ENCODE data around the gene COL5A1.

The COL5A1 gene

GRCh38 chr9:134775081-134775951, 133.7 kb downstream of the COL5A1 start:
- Histone ChIP-seq H3K9ac (ENCODE audit: low read length) (no peak overlapping the region), H3K4me3 (ENCODE audit: low read depth, low read length, poor library complexity, severe bottlenecking) (no peak overlapping the region), H3K79me2 (ENCODE audit: insufficient read depth, low read length) (no peaks in the 10 kb centered on the region)

GRCh38 chr9:134776080-134776796, 134.6 kb downstream of the COL5A1 start:
- H3K9ac ChIP-seq (ENCODE audit: low read length) = no peak overlapping the region
- no peaks in the 10 kb centered on the region for H4K20me1 ChIP-seq (ENCODE audit: insufficient read depth, low read length)
- no peak overlapping the region for H3K4me2 ChIP-seq (ENCODE audit: low read length)
- TF ChIP-seq EZH2 (IDR thresholded peaks at IDR 0.05; ENCODE audit: borderline replicate concordance, low read length) (no peak), CTCF (IDR thresholded peaks at IDR 0.05; ENCODE audit: low read length) (no peak)
- H3K4me3 ChIP-seq (ENCODE audit: low read depth, low read length, poor library complexity, severe bottlenecking) = no peak overlapping the region
- H3K27ac ChIP-seq (ENCODE audit: low read depth, low read length, poor library complexity, severe bottlenecking) = no peak overlapping the region
- no peaks in the 10 kb centered on the region; the same call in 1 of the 2 replicates for H3K27me3 ChIP-seq (ENCODE audit: insufficient read depth, low read length)
- H2AFZ ChIP-seq (ENCODE audit: low read length) = no peak overlapping the region
- H3F3A ChIP-seq (ENCODE audit: insufficient read depth, low read length) = no peaks in the 10 kb centered on the region
- H3K79me2 ChIP-seq (ENCODE audit: insufficient read depth, low read length) = no peaks in the 10 kb centered on the region
- no peaks in the 10 kb centered on the region for H3K36me3 ChIP-seq (ENCODE audit: insufficient read depth, low read length)
- H3K9me3 ChIP-seq (ENCODE audit: low read length) = no peaks in the 10 kb centered on the region
- H3K9me2 ChIP-seq (ENCODE audit: low read depth, low read length) = no peaks in the 10 kb centered on the region
- no peaks in the 10 kb centered on the region for H3K4me1 ChIP-seq (ENCODE audit: insufficient read depth, low read length, severe bottlenecking)

More at GRCh38 chr9:134775081-134775951, 133.7 kb downstream of the COL5A1 start:
- no peaks in the 10 kb centered on the region for H3K9me2 ChIP-seq (ENCODE audit: low read depth, low read length)
- no peaks in the 10 kb centered on the region for H3F3A ChIP-seq (ENCODE audit: insufficient read depth, low read length)
- H4K20me1 ChIP-seq (ENCODE audit: insufficient read depth, low read length) = no peaks in the 10 kb centered on the region
- H3K36me3 ChIP-seq (ENCODE audit: insufficient read depth, low read length) = no peaks in the 10 kb centered on the region
- no peak overlapping the region for H3K27ac ChIP-seq (ENCODE audit: low read depth, low read length, poor library complexity, severe bottlenecking)
- H3K4me2 ChIP-seq (ENCODE audit: low read length) = no peak overlapping the region
- no peak overlapping the region for H2AFZ ChIP-seq (ENCODE audit: low read length)
- H3K27me3 ChIP-seq (ENCODE audit: insufficient read depth, low read length) = no peaks in the 10 kb centered on the region; the same call in 1 of the 2 replicates
- TF ChIP-seq CTCF (IDR thresholded peaks at IDR 0.05; ENCODE audit: low read length) (no peak), EZH2 (IDR thresholded peaks at IDR 0.05; ENCODE audit: borderline replicate concordance, low read length) (no peak)
- H3K4me1 ChIP-seq (ENCODE audit: insufficient read depth, low read length, severe bottlenecking) = no peaks in the 10 kb centered on the region
- no peaks in the 10 kb centered on the region for H3K9me3 ChIP-seq (ENCODE audit: low read length)

- Histone ChIP-seq H3K79me2 (ENCODE audit: insufficient read depth, low read length) (no peaks in the 10 kb centered on the region), H3K4me1 (ENCODE audit: insufficient read depth, low read length, severe bottlenecking) (no peaks in the 10 kb centered on the region), H2AFZ (ENCODE audit: low read length) (no peak overlapping the region), H3K27ac (ENCODE audit: low read depth, low read length, poor library complexity, severe bottlenecking) (no peak overlapping the region), H3K36me3 (ENCODE audit: insufficient read depth, low read length) (no peaks in the 10 kb centered on the region), H3F3A (ENCODE audit: insufficient read depth, low read length) (no peaks in the 10 kb centered on the region), H3K27me3 (ENCODE audit: insufficient read depth, low read length) (no peaks in the 10 kb centered on the region), H4K20me1 (ENCODE audit: insufficient read depth, low read length) (no peaks in the 10 kb centered on the region), H3K9me3 (ENCODE audit: low read length) (no peaks in the 10 kb centered on the region), H3K9ac (ENCODE audit: low read length) (no peak overlapping the region), H3K4me3 (ENCODE audit: low read depth, low read length, poor library complexity, severe bottlenecking) (no peak overlapping the region), H3K4me2 (ENCODE audit: low read length) (no peak overlapping the region), H3K9me2 (ENCODE audit: low read depth, low read length) (no peaks in the 10 kb centered on the region)
- TF ChIP-seq CTCF (IDR thresholded peaks at IDR 0.05; ENCODE audit: low read length) (no peak), EZH2 (IDR thresholded peaks at IDR 0.05; ENCODE audit: borderline replicate concordance, low read length) (no peak)
These were observed 135.6 kb downstream of the COL5A1 start for GRCh38 chr9:134777153-134777552.

All from OCI-LY1 (cell line).